Amniotic stem cell (primary cell): ENCODE results near the gene TUBB2B.

ENCODE experiments used
- DNase-seq: peaks from one replicate; lab custom pipeline; 2025; lab: John Stamatoyannopoulos, UW

TUBB2B gene

DNA sequence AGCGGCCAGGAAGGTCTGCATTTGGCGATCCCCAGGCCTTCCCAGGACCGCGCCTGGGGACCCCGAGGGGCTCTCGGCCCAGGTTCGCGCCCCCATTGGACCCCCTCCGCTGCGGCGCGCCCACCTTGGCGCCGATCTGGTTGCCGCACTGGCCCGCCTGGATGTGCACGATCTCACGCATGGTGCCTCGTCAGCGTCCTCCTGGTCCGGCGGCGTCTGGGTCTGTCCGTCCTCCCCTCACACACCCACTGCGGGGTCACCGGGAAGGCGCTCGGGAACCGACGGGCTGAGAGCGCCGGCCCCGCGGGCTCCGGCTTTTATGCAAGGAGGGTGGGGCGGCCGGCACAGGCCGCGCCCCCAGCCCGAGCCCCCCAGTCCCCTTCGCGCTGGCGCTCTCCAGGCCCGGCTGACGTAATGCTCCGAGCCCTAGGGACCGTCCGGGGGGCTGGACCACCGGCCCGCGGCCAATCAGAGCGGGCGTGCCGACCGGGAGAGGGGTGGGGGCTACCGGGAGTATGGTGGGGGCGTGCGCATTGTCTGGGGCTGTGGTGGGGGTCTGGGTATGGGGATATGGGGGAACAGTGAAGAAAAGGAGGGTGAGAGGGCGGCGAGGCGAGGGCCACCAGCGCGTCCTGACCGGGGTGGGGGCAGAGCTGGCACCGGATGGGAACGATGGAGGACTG, at the start of gene TUBB2B:
TUBB2B (minus strand) TSS at position 291 of the 683 bp plus-strand sequence; CDS start at position 181, 110 bp downstream.
- no peak for DNase-seq

DNA sequence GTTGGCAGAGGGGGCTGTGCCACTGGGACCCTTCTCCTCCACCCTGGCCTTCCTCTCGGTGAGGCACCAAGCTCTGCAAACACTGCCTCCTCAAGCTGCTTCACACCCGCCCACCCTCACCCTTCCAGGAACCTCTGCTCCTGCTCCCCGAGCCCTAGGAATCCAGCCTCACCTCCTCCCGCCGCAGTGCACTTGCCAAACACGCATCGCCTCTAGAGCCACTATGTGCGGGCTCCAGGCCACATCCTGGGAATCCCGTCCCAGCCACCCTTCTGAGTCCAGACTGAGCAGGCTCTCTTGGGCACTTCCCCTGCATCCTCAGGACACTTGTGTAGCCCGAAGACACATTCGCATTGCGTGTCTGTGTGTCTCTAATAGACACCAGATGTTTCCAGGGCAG, 49.8 kb upstream of the TUBB2B start:
- DNase-seq = no peak

DNA sequence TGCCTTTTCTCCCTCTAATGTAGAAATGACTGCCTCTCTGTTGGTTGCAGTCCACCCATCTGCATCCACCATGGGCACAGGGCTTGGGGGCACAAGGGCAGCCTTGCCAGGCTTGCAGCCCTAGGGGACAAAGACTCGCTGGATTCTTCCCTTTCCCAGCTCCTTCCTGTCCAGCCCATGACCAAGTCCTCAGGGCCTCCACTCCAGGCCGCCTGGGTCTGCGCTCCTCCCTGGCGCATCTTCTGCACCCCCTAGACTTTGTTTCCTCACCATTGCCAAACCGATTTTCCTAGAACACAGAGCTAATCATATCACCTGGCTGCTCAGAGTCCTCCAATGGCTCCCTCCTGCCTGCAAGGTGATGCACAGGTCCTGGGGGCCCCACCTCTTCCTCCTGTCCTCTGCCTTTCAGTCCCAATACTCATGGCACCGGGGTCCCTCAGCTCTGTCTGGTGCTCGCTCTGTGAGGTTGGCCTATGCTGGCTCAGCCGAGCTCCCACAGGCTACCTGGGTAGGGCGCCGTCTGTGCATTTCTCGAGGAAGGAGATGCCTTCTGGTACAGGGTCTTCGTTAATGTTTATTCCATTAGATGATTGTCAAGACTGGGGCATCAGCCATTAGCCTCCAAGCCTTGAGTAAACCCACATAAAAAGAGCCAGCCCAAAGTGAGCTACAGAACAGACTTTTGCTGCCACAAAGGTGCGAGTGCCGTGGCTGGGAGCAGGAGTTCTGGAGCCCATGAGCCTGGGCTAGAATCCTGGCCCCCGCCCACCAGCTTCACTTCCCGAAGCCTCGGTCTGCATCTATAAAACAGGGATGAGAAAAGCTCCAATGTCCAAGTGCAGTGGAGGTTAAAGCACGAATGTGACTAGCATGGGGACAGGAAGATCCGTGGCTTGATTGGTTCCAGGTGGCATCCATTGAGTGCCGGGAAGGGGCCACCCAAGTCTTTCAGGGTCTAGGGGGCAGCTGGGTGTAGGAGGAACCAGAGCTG, 49.0 kb upstream of the TUBB2B start:
- DNase-seq = no peak

DNA sequence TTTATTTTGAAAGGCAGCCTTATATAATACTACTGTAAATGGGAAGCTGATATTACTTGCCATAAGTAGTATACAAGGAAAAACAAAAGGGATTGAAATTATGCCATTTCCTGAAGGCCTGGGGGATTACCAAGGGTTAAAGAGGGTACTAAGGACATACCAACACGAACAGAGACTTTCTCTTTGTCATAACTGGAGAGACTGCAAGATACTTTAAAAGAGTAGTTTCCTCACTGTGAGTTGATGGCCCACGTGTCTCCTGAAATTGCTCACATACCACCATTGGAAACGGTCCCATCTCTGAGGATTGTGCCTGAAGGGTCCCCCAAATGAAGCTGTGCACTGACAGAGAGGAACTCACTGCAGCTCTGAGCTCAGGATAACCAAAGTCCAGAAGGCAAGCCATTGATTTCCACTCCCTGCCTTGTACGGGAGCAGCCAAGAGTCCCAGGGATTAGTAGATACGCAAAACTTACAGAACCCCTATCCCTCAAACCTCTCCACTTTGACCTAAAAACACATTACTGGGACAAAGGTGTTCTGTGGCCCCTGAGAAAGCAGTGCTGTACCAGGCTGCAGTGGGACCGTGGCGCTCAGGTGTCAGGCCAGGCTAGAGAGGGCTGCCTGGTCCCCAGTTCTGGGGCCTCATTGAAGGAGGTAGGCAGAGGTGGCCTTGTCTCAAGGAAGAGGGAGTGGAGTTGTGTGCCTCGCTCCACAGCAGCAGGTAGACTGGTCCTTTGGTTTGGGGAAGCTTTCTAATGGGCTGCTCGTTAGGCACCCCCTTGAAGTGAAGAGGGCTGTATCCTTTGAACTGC, 46.5 kb upstream of the TUBB2B start:
- no peak for DNase-seq

DNA sequence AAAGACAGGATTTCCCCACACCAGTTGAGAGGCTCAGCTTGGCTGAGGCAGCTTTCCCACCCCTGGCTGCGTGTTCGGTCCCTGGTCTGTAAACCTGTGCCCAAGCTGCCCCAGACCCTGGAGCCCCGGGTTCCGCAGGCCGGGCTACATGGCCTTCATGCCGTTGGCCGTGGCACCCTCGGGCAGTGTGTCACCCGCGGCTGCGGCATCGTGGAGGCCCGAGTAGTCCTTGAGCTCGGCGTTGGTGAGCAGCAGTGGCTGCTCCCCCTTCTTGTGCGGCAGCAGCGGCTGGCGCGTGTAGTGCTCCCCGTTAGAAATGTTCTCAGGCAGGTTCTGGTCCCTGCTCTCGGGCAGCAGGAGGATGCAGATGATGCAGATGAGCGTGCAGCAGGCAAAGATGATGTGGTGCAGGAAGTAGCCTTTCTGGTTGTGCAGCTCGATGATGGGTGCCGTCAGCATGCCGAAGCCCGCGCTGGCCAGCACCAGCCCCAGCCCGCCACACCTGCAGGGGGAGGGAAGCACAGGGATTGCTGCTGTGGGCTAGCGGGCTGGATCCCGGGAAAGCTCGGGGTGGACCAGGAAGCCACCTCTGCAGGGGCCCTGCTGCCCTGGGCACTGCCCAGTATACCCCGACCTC, 45.6 kb upstream of the TUBB2B start:
- no peak for DNase-seq

DNA sequence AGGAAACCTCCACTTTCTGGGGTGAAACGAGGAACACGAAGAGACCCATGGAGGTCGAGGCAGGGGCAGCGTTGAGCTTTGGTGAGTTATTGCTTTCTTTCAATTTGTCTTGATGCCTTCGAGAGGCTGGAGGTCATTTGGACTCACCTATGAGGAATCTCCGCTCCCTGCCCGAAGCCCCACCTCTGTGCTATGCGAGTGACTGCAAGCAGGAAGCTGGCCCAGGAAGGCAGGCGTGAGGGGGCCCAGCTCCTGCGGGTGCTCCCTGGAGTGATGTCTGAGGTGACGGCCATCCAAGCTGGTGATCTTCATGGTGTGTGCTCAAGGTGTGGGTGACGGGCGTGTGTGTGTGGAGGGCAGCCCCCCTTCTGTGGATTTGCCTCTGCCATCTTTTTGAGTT, 44.3 kb upstream of the TUBB2B start:
- no peak for DNase-seq

DNA sequence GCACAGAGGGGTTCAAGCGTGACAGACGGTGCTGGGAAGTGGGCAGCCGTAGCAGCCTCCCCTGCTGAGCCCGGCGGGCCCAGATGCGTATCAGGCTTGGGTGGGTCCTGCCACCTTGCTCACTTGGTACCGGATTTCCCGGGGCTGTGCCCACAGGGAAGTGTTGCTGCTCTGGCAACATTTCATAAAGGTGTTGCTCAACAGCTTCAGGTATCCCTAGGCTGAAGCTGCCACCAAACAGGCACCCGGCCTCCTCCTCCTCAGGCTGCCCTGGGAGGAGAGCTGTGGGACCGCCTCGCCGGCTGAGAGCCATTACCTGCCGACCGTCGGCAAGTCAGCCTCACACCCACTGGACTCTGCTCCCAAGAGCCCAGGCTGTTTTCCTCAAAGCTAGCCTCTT, 42.8 kb upstream of the TUBB2B start:
- DNase-seq = no peak

DNA sequence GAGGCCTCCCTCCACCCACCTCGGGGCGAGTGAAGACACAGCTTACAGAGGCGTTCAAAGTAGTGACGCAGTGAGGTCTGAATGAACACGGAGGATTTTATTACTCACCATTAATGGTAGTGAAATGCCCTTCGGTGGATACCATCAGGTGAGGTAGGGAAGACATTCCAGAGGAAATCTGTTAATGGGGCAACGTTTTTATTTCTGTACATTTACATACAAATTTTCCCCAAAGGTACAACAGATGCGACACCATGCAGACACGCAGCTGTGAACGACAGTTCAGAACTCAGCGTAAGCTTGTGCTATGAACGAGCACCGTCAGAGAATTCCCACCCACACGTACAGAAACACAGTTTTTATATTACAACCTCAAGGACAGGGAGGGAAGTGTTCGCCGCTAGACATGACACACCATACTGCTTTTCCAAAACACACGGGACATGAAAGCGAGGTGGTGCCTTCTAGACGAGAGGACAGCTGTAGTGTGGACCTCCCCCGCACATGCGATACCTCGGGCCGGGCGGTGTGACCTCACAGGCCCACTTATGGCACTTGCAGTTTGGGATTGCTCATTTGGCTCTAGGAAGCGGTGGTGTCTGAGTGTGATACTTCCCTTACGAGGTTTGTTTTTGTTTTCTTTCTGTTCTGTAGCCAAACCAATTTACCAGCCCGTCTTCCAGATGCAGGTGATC, 42.0 kb upstream of the TUBB2B start:
- no peak for DNase-seq

DNA sequence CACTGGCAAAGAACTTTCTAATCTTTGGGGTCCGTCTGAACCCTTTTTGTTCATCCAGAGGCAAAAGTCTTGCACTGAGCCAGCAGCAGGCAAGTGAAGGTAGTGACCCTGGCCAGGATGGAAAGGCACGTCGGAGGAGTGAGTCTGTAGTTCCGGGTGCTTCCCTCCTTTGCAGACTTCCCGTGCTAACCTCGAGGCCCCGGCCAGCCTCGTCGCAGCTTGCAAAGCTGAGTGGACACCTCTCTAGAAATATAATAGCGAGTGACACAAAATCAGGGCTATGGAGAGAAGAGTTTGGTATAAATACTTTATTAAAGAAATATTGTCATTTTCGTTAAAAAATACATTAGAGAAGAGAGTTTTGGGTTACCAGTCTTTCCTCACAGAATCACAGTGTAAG, 41.2 kb upstream of the TUBB2B start:
- no peak for DNase-seq

DNA sequence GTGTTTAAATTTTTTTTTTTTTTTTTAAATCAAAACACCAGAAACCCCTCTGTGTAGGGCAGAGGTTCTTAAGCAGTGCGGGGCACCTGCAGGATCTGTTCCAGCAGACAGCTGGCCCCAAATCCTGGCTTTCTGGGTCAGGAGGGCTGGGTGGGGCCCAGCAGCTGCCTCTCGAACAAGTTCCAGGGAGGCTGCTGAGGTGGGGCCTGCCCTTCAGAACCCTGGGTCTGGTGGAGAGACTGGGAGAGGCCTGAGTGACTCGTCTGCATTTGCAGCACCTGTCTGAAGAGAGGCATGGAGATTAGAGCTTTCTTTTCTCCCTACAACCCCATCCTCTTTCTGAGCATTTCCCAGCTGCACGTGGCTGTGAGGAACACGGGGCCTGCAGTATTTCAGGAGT, 39.7 kb upstream of the TUBB2B start:
- DNase-seq = no peak

DNA sequence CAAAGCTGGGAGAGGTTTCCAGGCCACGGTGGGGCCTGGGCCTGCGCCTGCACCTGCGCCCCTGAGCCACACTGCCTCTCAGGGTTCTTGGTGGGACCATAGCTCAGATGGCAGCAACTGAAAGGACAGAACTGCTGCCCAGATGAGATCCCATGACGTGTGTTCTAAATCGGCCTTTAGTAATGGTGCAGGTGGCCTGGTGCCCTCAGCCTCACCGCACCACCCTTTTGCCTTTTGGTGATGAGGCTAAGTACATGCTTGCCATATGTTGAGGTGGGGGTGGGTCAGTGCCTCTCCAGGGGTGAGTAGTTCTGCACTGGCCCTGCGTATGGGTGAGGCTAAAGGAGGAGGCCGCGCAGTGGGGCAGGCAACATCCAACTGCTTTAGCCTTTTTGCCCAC, 38.7 kb upstream of the TUBB2B start:
- no peak for DNase-seq

DNA sequence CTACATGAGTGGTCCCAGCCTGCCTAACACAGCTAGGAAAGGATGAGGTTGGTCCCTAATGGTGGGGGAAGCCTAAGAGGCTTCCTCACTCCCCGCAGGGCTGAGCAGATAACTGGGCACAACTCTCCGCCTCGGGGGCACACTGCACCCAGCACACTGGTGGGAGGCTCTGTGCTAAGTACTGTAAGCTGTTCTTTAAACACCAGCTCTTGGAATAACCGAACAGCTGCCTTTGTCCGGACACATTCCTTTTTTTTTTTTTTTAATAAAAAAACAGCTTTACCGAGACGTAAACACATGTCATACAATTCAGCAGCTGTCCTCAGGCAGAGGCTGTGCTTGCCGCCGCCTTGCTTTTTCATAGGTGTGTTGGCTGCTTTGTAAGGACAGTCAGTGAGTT, 38.2 kb upstream of the TUBB2B start:
- DNase-seq = no peak

DNA sequence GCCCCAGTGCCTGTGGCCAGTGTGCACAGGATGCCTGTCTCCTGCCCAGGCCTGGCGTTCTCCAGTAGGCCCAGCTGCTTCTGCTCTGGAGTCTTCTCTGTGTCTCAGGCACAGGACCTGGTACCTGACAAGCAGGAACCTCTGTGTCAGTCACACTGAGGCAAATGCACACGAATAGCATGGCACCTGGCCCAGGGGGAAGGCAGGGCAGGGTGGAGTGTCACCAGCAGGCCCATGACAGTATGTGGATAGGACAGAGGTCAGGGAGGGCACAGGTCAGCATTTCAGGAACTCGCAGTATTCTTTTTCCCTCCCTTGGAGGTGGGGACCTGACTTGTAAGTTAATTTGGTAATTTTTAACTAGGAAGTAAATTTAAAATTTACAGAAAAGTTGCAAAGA, 36.9 kb upstream of the TUBB2B start:
- no peak for DNase-seq

DNA sequence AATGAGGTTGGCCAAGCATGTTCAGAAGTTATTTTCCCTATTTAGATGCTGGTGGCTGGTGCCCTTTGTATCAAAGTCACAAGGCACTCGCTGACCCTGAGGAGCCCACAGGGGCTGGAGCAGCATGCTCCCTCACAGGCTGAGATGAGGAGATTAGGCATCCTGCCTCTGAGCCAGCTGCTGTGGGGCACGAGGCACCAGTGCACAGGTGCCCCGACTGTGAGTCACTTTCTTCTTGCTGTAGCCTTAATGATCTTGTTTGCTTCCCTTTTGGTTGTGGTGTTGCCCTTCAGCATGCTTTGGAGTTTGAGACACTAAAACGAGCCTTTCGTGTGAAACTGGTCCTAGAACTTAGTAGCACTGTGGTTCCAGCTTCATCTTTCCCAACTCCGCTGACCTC, 35.6 kb upstream of the TUBB2B start:
- no peak for DNase-seq

DNA sequence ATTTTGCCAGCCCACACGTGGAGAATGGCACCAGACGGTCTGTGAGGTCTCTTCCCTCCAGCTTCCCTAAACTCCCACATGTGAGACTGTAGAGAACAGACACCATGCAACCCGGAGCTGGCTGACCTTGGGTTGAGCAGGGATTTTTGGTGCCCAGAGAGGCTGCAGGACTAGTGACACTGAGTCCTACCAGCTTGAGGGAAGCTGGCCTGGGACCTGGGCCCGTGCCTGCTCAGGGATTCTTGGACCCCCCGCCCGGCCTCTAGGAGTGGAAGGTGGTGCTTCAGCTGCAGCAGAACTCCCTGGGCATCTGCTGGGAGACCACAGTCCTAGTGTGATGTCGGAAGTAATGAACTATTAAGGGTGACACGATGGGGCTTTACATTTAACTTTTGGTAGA, 34.5 kb upstream of the TUBB2B start:
- DNase-seq = no peak

DNA sequence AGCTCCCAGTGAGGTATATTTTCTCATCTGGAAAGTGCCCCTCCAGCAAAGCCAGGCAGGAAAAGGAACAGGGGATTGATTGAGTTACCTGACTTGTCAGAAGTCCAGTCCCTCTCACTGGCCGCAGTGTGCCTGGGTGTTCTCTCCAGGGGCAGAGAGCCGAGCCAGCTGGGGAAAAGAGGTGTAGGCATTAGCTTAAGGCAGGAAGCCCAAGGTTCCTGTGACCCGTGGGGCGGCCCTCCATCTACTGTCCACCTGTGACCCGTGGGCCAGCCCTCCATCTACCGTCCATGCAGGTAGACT, 34.0 kb upstream of the TUBB2B start:
- DNase-seq = no peak

DNA sequence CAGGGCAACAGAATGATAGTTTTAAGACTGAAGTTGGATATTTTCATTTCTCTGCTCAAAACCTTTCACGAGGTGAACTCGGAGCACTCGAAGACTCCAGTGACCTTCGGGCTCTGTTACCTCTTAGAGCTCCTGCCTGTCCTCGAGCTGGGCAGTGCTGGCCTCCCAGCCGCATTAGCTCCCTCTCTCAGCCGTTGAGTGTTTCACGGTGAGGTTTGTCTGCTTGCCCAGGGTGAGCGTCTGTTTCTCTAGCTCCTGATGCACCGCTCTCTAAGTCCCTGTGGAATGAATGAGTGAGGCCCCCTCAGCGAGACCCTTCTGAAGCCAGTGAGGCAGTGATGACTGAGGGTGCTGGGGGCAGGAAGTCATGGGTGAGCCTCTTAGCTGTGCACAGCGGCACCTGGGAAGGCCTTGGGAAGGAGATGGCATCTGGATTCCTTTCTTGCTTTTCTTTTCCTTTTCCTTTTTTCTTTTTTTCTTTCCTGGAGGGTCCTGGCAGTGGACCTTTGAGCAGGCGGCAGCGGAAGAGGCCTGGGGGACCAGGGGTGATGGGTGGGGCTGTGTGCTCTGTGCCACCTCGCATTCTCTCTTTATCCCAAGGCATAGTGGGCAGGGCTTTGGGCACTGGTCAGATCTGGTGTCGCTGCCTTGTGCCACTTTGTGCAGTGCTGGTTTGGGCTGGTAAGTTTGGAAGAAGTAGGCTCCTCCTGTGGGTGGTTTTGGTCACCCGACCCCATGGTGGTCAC, 33.5 kb upstream of the TUBB2B start:
- DNase-seq = no peak

DNA sequence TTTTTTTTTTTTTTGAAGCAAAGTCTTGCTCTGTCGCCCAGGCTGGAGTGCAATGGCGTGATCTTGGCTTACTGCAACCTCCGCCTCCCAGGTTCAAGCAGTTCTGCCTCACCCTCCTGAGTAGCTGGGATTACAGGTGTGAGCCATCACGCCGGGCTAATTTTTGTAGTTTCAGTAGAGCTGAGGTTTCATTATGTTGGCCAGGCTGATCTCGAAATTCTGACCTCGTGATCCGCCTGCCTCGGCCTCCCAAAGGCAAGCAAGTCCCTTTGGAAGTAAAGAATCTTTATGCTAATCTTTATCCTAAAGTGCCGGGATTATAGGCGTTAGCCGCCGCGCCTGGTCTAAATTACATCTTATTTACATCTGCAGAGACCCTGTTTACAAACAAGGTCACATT, 32.8 kb upstream of the TUBB2B start:
- no peak for DNase-seq

DNA sequence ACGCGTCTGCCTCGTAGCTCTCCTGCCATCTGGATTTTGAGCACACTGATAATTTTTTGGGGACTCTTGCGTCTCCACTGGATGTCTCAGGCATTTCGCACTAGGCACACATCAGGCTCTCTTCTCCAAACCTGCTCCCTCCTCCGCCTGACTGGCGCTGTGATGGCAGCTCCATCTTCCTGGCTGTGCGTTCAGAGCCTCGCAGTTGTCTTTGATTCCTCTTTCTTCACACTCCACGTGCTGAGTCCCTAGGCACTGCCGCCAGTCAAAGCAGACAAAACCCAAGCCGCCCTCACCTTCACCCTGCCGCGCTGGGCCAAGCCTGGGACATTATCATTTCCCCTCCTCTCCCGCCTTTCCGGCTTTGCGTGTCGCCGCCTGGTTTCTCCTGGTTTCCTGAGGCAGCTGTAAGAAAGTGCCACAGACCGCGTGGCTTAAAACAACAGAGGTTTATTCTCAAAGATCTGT, 32.1 kb upstream of the TUBB2B start:
- DNase-seq = no peak

DNA sequence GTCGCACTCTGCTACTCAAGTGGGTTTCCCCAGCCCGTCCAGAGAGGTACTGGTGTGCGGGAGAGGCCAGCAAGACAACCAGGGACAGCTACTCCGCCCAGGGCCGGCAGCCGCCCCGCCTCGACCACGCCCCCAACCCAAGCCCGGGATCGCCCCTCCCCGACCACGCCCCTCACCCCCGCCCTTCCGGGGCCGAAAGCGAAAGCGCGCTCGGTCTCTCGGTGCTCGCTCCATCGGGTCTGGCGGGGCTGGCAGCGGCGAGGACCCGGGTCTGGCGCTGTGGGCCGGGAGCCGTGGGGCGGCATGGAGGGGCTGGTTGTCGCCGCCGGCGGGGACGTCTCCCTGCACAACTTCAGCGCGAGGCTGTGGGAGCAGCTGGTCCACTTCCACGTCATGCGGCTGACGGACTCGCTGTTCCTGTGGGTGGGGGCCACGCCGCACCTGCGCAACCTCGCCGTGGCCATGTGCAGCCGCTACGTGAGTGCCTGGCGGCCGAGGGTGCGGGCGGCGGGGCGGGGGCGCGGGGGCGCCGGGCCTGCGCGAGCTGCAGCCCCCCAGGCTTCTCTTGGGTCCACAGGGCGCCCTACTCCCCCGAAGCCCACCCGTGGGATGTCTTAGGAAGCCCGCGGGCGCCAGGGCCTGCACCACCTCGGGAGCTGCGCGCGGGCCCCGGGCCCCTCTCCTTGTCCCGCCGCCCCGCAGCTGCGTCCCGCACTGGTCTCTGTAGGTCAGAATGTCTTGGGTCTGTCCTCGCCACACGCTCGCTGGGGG, 31.5 kb upstream of the TUBB2B start, which contains the start of gene PSMG4:
PSMG4 (plus strand) TSS at position 228 of the 771 bp plus-strand sequence; CDS start at position 304, 76 bp downstream.
- DNase-seq = peak; percentile 77
